ENCODE measurements around the gene SLC25A12.

DNA sequence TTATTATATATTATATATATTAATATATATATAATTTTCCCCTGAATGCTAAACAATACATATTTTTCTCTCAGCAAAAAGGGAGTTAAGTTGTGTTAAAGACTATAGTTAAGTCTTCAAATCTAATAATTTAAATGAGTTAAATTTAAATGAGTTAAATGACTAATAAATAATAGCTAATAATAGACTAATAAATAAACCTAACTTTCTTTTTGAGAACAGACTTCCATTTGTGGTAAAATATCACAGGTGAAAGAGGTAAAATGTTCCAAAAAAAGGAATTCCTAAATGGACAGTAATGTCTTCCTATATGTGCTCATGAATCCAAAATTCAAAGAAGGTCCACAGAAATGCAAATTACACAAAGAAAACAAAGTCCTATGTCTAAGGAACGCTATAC lies 74.6 kb downstream of the SLC25A12 start:
- TF ChIP-seq, protein P1, sequence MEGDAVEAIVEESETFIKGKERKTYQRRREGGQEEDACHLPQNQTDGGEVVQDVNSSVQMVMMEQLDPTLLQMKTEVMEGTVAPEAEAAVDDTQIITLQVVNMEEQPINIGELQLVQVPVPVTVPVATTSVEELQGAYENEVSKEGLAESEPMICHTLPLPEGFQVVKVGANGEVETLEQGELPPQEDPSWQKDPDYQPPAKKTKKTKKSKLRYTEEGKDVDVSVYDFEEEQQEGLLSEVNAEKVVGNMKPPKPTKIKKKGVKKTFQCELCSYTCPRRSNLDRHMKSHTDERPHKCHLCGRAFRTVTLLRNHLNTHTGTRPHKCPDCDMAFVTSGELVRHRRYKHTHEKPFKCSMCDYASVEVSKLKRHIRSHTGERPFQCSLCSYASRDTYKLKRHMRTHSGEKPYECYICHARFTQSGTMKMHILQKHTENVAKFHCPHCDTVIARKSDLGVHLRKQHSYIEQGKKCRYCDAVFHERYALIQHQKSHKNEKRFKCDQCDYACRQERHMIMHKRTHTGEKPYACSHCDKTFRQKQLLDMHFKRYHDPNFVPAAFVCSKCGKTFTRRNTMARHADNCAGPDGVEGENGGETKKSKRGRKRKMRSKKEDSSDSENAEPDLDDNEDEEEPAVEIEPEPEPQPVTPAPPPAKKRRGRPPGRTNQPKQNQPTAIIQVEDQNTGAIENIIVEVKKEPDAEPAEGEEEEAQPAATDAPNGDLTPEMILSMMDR (IDR thresholded peaks at IDR 0.05) = no peak
- TF ChIP-seq POLR2AphosphoS5 (IDR thresholded peaks at IDR 0.05) (no peak), POLR2A (IDR thresholded peaks at IDR 0.05) (no peak)

Data from suprapubic skin (tissue), 4 donors.